A204.1 (cell line): ENCODE measurements around the gene CTSZ.
"Not testable (repeated sequence)": the region's sequence is repeated elsewhere in the genome, so short reads cannot be mapped to it uniquely, and the experiment has no call there.

Source experiments
- FAIRE-seq: peaks from 2 replicates; lab custom pipeline; 2012; peaks lifted over from hg19 to GRCh38; lab: Jason Lieb, UNC

Gene CTSZ

DNA sequence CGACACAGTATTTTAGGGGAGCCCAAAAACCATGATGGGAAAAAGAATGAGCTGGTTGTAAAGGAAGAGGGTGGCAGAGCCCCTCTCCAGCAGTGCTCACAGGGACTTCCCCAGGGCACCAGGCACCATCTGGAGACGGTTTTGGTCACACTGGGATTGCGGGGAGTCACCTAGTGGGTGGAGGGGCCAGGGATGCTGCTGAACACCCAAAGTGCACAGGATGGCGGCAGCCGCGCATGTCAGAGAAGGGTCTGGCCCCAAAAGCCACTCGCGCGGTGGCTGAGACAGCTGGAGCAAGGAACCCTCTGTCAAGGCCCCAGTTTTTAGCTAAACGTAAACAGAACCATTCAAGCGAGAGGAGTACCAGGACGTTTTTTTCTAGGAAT, 10.8 kb downstream of the CTSZ start:
- no peak for FAIRE-seq

DNA sequence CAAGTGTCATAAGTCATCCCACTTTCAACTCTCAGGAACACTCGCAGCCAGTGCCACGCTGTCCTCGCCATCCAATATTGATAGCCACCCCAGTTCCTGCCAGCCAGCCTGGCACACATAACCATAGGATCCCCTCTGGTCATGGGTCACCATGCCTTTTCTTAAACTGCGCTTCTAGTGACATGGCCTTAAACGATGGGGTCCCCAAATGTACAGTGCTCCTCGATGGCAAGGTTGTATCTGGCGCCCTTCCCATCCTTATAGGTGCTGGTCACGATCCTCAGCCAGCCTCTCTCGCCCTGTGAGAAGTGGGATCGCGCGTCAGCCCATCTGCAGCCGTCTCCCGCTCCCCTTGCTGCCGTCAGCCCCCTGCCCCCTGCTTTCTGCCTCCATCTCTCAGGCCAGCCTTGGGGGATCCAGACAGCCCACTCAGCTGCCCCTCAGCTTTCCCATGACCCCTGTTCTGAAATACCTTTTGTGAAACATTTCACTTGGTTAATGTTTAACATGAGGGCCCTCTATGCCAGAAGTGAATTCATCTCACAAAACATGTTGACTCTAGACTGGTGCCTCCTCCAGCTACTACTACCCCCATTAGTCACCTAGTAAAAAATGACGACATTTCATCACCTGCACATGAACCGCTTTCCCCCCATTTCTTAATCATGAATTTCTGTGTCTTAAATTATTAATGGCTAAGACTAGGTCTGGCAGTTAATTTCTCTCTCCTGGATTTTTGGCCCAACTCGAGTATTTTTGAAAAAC, 11.4 kb downstream of the CTSZ start:
- FAIRE-seq: no peak

DNA sequence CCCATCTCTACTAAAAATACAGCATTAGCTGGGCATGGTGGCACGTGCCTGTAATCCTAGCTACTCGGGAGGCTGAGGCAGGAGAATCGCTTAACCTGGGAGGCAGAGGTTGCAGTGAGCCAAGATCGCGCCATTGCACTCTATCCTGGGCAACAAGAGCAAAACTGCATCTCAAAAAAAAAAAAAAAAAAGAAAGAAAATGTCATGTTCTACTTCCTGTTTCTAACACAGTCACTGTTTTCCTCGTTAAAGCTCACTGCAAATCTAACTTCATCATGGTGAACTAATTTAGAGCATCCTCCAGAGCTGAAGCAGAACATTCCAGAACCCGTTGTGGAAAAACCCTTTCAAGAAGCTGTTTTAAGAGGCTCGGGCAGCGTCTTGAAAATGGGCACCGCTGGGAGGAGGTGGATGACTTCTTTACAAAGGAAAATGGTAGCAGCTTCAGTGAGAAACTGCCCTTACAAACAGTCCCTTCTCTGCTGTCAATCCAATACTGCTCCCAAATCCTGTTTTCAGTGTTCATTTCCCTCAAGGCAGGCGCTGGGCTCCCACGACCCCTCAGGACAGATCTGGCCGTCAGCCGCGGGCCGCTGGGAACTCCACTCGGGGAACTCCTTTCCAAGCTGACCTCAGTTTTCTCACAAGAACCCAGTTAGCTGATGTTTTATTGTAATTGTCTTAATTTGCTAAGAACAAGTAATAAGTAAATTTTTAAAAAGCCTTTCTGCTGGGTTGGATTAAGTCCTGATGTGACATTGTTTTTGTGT, 12.5 kb downstream of the CTSZ start:
- FAIRE-seq: no peak

DNA sequence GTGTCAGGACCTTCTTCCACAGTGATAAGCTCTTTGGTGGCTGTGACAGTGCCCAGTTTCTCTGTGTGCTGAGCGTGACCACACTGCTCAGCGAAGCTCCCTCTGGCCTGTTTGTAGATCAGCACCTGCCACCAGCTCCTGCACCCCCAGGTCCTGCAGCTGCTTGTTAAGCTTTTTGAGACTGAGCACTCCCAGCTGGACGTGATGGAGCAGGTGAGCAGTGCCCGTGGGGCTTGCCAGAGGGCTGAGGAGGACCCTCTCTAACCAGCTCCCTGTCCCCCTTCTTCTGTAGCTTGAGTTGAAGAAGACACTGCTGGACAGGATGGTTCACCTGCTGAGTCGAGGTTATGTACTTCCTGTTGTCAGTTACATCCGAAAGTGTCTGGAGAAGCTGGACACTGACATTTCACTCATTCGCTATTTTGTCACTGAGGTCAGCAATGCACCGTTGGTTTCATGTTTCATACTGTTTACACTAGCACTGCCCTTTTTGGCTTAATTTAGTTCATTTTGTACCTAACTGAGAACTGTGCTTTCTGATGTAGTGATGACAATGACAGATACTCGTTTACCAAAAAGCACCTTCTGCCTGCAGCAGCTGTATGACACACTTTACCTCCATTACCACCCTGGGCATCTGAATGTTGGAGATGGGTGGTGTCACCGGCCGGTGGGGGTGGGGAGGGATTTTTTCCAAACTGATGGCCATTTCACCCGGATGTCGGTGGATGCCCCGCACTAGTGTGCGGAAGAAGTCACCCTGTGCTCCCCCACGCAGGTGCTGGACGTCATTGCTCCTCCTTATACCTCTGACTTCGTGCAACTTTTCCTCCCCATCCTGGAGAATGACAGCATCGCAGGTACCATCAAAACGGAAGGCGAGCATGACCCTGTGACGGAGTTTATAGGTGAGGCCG, 13.5 kb downstream of the CTSZ start:
- no peak for FAIRE-seq

DNA sequence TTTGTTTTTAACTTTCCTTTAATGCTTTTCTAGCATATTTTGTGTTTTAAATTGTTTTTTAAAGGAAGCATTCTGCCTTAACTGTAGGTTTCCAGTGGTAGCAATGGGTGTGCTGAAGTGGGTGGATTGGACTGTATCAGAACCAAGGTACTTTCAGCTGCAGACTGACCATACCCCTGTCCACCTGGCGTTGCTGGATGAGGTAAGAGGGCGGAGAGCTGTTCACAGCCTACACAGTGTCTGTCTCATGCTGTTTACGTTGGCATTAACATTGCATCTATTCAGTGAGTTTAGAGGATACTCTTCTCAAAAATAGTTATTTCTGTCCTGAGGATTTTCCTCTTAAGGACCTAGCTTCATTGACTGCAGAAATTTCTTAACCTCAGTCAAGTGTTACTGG, 14.1 kb downstream of the CTSZ start:
- FAIRE-seq: no peak

DNA sequence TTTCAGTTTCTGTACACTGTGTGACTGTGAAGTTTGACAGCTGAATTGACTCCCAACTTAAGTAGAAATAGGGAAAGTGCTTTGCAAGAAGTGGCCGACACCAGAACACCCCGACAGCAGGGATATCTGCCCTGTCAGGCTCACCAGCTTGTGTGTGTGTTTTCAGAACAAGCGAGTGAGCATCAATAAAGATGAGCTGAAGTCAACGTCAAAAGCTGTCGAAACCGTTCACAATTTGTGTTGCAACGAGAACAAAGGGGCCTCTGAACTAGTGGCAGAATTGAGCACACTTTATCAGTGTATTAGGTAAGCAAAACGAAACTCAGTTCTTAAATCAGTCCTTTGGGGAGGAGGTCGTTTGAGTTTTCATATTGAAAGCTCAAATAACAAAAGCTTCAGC, 15.3 kb downstream of the CTSZ start:
- no peak for FAIRE-seq

DNA sequence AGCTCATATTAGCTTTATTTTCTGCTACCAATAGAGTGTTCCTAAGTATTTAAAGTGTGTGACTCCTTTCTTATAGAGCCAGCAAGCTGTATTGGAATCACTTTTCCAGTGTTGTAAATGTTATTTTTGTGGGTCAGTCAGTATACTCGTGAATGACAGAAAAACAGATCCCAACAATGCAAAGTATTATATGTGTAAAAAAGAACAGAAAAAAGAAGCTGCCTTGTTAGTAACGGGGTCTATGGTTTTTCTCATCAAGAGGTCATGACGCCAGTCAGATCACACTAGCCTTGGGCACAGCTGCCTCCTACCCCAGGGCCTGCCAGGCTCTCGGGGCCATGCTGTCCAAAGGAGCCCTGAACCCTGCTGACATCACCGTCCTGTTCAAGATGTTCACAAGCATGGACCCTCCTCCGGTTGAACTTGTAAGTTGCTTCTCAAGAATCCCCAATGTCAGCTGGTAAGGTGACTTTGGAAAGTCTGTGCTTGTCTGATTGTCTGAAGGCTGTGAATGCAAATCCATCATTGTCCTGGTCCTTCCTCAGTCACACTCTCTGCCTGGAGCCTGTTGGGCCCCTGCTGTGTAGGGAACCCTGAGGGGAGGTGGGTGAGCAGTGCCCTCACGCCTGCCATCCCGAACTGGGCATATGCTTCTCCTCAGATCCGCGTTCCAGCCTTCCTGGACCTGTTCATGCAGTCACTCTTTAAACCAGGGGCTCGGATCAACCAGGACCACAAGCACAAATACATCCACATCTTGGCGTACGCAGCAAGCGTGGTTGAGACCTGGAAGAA, 16.2 kb downstream of the CTSZ start:
- no peak for FAIRE-seq

DNA sequence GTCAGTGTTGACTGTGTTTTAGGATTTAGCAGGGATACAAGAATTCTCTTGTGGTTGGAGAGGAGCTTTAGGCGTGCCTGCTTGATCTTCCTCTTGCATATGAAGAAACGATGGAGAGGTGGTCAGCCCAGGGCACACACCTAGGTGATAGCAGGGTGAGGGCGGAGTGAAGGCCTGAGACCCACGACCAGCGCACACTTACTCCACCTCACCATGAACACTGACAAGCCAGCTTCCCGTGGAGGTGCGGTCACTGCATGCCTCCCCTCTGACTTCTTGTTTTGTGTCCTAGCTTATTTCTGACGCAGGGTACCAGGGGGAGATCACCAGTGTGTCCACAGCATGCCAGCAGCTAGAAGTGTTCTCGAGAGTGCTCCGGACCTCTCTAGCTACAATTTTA, 17.9 kb downstream of the CTSZ start:
- FAIRE-seq: no peak

DNA sequence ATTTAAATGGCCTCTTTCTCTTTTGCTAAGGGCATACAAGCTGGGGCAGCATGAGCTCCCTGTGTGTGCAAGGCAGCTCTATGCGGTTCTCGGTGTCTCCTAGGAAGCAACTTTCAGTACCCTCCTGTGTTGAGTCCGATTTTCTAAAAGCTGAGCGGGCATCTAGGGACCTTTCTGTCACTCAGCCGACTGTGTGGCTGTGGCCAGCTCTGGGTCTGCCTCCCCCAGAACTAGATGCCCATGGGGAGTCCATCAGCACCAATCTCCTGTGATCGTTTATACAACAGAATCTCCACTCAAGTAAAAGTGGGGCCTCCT, 18.5 kb downstream of the CTSZ start:
- no peak for FAIRE-seq

DNA sequence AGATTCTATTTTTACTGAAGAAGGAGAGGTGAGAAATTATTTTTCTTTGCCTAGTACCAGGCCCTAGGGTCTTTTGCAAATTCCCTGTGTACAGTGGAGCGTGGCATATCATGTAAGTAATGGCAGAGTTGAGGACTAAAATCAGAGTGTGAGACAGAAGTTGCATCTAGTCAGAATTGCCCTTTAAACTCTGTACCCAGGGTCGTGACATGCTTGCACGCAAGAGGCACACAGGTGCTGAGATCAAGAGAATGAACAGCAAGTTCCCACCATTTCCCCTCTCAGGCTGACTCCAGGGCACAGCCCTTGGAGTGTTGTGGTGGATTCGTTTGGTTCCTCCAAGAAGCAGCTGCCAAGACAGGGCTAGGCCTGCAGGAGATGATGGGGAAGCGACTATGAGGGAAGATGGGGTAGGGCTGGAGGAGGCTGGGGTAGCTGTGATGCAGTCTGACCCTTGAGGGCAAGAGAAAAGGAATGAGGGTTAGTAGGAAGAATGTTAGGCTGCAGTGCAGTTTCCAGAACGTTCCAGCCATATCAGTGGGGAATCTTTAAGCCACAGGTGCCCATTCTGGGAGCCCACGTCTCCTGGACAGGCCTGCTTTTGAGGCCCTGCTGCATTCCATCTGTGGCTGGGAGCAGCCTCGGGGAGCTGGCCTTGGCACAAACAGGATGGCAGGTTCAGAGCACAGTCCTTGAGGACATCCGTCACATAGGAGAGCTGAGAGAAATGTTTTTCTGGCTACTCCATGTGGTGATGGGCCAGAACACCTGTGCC, 19.1 kb downstream of the CTSZ start:
- FAIRE-seq: no peak

DNA sequence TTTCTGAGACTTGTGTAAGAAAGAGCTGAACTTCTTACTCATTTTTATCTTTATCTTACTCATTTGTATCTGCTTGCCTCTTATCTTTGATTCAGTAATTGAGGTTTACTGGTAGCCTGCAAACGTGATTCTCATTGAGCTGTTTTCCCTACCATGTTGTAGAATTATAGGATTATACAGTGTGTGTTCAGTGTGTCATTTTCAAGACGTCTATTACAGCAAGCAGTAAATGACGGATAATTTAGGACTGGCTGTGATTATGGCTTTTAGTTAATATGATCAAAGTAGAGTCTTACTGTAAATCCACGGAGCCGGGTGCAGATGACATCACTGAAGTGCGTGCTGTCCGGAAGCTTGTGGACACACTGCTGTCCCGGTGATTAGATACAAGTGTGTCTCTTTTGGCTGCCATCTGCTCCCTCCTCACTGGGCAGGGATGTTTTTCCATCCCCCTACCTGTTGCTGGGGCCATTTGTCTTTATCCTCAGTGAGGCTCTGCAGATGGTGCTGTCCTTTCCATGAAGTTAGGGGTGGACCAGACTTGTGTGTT, 20.0 kb downstream of the CTSZ start:
- FAIRE-seq: no peak

DNA sequence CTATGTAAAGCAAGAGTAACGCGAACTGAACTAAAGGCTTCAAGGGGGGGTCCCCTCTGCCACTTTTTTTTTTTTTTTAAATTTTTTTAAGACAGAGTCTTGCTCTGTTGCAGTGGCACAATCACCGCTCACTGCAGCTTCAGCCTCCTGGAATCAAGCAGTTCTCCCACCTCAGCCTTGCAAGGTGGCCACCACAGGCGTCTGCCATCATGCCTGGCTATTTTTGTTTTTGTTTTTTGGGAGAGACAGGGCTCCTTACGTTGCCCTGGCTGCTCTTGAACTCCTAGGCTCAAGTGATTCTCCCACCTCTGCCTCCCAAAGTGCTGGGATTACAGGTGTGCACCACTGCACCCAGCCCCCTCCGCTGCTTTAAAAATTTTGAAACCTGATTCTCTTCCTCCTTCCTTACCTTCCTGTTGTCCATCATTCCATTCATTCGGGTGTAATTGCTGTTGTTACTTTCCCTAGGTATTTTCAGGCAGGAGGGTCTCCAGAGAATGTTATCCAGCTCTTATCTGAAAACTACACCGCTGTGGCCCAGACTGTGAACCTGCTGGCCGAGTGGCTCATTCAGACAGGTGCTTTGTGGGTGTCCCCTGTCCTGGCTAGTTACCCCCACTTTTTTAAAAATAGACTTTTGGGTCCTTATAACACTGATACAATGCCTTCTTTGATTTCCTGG, 20.6 kb downstream of the CTSZ start:
- FAIRE-seq: no peak

DNA sequence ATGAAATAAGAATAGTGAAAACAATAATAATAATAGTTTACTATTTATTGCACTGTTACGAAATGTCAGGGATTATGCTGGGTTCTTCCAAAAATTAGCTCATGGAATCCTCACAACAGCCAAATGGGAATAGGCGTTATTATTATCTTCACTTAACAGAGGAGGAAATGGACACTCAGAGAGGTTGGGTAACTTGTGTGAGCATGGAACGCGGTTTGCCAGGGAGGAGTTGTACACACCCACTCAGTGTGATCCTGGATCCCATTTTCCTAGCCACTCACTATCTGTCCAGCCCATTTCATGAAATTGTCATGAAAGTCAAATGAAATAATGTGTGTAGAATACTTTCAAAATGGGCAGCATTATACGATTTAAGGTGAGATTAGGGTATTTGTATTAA, 21.4 kb downstream of the CTSZ start:
- FAIRE-seq: no peak

DNA sequence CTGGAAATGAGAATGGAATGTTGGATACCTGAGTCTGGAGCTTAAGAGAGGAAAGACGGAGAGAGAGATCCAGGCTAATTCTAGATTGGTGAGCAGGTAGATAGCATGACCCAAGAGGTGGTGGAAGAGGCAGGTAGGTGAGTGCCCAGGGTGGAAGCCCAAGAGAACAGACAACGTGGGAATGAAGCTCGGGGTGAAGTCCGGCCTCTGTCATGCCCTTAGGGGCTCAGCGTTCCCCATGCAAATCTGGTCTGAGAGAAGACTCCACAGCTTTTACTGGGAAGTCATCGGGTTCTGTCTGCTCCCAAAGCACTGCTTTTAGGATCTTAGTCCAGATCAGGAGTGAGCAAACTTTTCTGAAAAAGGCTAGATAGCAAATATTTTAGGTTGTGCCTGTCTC, 22.4 kb downstream of the CTSZ start:
- FAIRE-seq: no peak

DNA sequence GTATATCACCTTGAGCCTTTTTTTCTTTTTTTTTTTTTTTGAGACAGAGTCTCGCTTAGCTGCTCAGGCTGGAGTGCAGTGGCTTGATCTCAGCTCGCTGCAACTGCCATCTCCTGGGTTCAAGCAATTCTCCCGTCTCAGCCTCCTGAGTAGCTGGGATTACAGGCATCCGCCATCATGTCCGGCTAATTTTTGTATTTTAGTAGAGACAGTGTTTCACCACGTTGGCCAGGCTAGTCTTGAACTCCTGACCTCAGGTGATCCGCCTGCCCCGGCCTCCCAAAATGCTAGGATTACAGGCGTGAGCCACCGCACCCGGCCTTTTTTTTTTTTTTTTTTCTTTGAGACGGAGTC, 24.0 kb downstream of the CTSZ start:
- not testable (repeated sequence) for FAIRE-seq

DNA sequence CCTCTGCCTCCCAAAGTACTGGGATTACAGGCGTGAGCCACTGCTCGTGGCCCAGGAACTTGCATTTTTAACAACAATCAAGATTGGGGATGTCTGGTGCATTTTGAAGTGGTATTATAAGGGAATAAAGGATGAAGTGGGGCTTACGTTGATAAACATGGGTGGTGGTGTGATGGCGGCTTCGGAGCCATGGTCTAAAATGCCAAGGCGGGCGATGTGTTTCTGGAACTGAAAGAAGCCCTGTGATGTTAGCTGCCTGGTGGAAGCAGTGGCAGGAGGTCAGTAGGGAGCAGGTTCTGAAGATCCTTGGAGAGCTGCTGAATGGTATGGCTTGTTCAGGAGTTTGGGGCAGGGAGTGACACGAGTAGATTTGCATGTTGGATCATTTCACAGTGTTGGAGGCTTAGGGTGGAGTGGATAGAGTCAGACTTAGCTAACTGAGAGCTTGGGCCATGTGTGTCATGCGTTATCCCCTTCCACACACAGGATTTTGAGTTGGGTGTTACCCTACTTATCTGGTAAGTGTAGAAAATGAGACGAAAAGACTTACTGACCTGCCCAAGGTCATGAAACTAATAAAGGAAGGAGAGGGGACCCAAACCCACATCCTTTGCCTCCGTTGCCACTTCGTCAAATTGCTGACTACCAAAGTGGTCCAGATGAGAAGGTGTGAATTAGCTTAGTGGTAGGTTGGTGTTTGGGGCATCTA, 24.5 kb downstream of the CTSZ start:
- no peak for FAIRE-seq

DNA sequence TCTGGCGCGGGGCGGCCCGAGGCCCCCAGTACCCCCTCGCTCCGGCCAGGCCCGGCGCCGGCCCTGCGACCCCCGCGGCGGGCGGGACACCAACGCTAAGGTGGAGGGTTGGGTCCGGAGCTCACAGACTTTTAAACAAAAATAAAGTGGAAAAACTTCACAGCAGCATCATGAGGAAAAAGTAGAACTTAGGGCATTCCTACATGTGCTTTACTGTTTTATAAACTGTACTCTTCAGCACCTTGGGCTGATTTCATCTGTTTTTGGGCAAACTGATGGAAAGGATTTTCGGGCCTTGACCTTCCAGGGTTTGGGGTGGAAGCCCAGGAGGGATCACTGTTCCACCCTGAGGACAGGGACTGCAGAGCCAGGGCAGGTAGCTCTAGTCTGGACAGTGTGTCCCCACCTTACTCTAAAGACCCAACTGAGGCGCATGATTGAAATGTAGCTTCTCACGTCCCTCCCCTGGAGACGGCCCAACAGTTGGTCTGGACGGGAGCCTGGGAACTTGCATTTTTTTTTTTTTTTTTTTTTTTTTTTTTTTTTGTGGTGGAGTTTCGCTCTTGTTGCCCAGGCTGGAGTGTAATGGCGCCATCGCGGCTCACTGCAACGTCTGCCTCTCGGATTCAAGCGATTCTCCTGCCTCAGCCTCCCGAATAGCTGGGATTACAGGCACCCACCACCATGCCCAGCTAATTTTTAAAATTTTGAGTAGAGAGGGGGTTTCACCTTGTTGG, 25.3 kb downstream of the CTSZ start:
- FAIRE-seq: no peak

DNA sequence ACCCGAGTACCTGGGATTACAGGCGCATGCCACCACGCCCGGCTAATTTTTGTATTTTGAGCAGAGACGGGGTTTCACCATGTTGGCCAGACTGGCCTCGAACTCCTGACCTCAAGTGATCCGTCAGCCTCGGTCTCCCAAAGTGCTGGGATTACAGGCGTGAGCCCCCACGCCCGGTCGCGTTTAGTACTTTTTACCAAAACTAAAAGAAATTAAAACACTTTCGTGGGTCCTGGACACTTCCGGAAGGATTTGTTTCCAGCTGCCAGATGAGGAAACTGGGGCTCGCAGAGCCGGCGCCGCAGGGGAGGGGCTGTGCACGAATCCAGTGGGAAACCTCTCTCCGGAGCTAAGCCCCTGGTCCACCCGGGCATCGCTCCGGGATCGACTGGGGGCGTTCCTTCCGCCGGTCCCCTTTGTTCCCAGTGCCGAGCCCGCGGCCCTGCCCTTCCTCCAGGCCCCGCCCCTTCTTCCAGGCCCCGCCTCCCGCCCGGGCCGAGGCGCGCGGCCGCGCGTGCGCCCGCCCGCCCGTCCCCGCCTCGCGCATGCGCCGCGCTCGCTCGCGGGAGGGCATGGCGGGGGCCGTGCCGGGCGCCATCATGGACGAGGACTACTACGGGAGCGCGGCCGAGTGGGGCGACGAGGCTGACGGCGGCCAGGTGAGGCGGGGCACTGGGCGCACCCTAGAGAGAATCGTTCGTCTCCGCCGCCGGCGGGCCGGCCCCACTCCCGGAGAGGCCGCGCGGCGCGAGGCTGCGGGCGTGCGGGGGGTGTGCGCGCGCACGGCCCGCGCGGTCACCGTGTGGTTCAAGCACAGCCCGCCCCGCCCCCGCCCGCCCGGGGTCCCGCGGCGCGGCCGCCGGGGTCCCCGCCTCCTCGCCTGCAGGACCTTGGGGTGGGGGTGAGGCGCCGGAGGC, 26.1 kb downstream of the CTSZ start, which contains the start of gene NELFCD:
TSS of gene NELFCD (plus strand) at position 546 of the 917 bp plus-strand sequence. CDS start at position 600, 54 bp downstream.
- FAIRE-seq: no peak
